NCI-H1436 treated with DMSO at 0.1 percent for 48 hours (cell line): Measurements from ENCODE around the gene C11orf87.

Experiments
- DNase-seq: peaks from one replicate; lab custom pipeline; 2025; lab: John Stamatoyannopoulos, UW

C11orf87 gene

DNA sequence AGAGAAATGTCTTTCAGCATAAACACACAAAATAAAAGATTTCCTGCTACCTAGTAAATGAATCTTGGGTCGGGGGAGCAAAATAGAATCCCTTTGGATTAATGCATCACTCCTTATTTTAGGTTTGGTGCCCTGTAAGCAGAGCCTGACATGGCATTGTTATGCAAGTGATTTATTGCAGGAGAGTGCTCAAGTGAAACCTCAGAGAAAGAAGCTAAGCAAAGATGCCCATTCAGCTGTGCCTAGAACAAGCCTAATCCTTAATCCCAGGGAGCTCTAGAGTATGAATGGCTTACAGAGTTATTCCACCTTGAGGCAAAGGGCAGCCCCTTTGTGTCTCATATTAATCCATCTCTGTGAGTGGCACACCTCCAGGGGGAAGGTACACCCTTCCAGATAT lies 21.1 kb downstream of the C11orf87 start:
- DNase-seq = no peak

DNA sequence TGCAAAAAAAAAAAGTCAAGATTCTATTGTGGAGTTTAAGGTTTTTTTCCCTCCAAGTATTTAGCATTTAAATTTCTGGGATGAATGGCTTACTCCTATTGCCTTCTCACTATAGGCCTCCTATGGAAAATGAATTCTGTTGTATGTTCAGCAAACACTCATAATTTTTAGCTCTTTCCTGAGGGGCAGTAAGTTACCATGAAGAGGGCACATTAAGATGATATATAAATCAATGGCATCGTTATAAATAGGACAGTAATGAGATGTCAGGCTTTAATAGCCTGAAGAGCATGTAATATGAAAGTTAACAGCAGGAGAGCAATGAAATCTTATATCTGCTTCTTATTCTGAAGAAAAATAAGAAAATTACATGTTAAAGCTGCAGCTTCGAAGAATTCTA lies 32.9 kb downstream of the C11orf87 start:
- DNase-seq = no peak
